WTC11 (cell line): ENCODE results near the gene FBXO42. TPM values are rescaled to one million over a fixed set of nuclear protein-coding genes. Genes with fewer than 3 reads are reported as not detected.

ENCODE experiments used
- ATAC-seq: fragments of 200-7000 bp; cut with Tn5 transposase; 2 replicates; pipeline ENCODE4 v1.10.0; 2021; ENCODE audit warnings: mild to moderate bottlenecking, moderate library complexity
- CTCF ChIA-PET: fragments of 300-600 bp; sonication (Branson Sonifier 250); formaldehyde crosslinking; loops from one replicate; lab custom pipeline; 2021; ENCODE audit warnings: antibody characterized with exemption; lab: Charles Lee
- POLR2A ChIA-PET: fragments of 350-600 bp; sonication (Branson Sonifier 250); formaldehyde crosslinking; loops from one replicate; lab custom pipeline; 2021; ENCODE audit warnings: antibody characterized with exemption; lab: Charles Lee
- DNase-seq: peaks from one replicate; pipeline ENCODE4 v3.0.0; 2021; ENCODE audit warnings: low spot score
- H3K27ac Mint-ChIP-seq: 2 replicates; pipeline ENCODE4 v1.8.0; 2021; ENCODE audit warnings: mixed read lengths
- H3K27me3 Mint-ChIP-seq: 2 replicates; pipeline ENCODE4 v1.8.0; 2021; ENCODE audit warnings: low read depth, mild to moderate bottlenecking, moderate library complexity, mixed read lengths
- H3K36me3 Mint-ChIP-seq: 2 replicates; pipeline ENCODE4 v1.8.0; 2021; ENCODE audit warnings: mixed read lengths
- H3K4me1 Mint-ChIP-seq: 2 replicates; pipeline ENCODE4 v1.8.0; 2022; ENCODE audit warnings: mixed read lengths
- H3K4me3 Mint-ChIP-seq: 2 replicates; pipeline ENCODE4 v1.8.0; 2021; ENCODE audit warnings: mild to moderate bottlenecking, moderate library complexity, mixed read lengths
- H3K9me3 Mint-ChIP-seq: 2 replicates; pipeline ENCODE4 v1.8.0; 2021; ENCODE audit warnings: mixed read lengths
- ATF2 ChIP-seq: sonication (generic); formaldehyde crosslinking; IDR thresholded peaks from 2 replicates; pipeline ENCODE4 v1.8.1; 2022; ENCODE audit warnings: low read depth, missing genetic modification reagents, borderline replicate concordance
- ATF6 ChIP-seq: sonication (generic); formaldehyde crosslinking; IDR thresholded peaks from 2 replicates; pipeline ENCODE4 v1.8.1; 2023; ENCODE audit warnings: mild to moderate bottlenecking, missing genetic modification reagents
- CREB1 ChIP-seq: sonication (generic); formaldehyde crosslinking; IDR thresholded peaks from 2 replicates; pipeline ENCODE4 v1.8.0; 2023; ENCODE audit warnings: mild to moderate bottlenecking, missing genetic modification reagents
- EMX1 ChIP-seq: fragments of 250-450 bp; sonication (Bioruptor Pico); IDR thresholded peaks from 2 replicates; pipeline ENCODE4 v1.8.0; 2021; ENCODE audit warnings: mild to moderate bottlenecking
- FOXJ3 ChIP-seq: sonication (generic); formaldehyde crosslinking; IDR thresholded peaks from 2 replicates; pipeline ENCODE4 v1.9.0; 2021; ENCODE audit warnings: missing genetic modification reagents, mild to moderate bottlenecking, borderline replicate concordance
- FOXP4 ChIP-seq: sonication (generic); formaldehyde crosslinking; IDR thresholded peaks from 2 replicates; pipeline ENCODE4 v1.8.0; 2022; ENCODE audit warnings: mild to moderate bottlenecking, missing genetic modification reagents
- JAZF1 ChIP-seq: fragments of 250-450 bp; sonication (Bioruptor Pico); IDR thresholded peaks from 2 replicates; pipeline ENCODE4 v1.9.0; 2021; ENCODE audit warnings: moderate library complexity, mild to moderate bottlenecking, inconsistent platforms
- KAT7 ChIP-seq: sonication (generic); formaldehyde crosslinking; IDR thresholded peaks from 2 replicates; pipeline ENCODE4 v1.8.1; 2023; ENCODE audit warnings: missing genetic modification reagents, mild to moderate bottlenecking, borderline replicate concordance
- MLX ChIP-seq: sonication (generic); formaldehyde crosslinking; IDR thresholded peaks from 2 replicates; pipeline ENCODE4 v1.8.1; 2023; ENCODE audit warnings: mild to moderate bottlenecking, missing genetic modification reagents, moderate library complexity
- NFYB ChIP-seq: sonication (generic); formaldehyde crosslinking; conservative IDR thresholded peaks from 2 replicates; pipeline ENCODE4 v1.8.0; 2022; ENCODE audit warnings: low read depth, missing genetic modification reagents
- OVOL2 ChIP-seq: fragments of 250-450 bp; sonication (Bioruptor Pico); IDR thresholded peaks from 2 replicates; pipeline ENCODE4 v1.9.0; 2021; ENCODE audit warnings: mild to moderate bottlenecking, borderline replicate concordance
- SMAD4 ChIP-seq: sonication (generic); formaldehyde crosslinking; IDR thresholded peaks from 2 replicates; pipeline ENCODE4 v1.8.0; 2022; ENCODE audit warnings: mild to moderate bottlenecking, missing genetic modification reagents
- STAT6 ChIP-seq: sonication (generic); formaldehyde crosslinking; conservative IDR thresholded peaks from 2 replicates; pipeline ENCODE4 v1.8.1; 2023; ENCODE audit warnings: mild to moderate bottlenecking, low read depth, missing genetic modification reagents, moderate library complexity
- TCF7 ChIP-seq: sonication (generic); formaldehyde crosslinking; IDR thresholded peaks from 2 replicates; pipeline ENCODE4 v1.8.0; 2022; ENCODE audit warnings: mild to moderate bottlenecking, low read depth, missing genetic modification reagents, moderate library complexity
- ZMAT4 ChIP-seq: fragments of 250-450 bp; sonication (Bioruptor Pico); IDR thresholded peaks from 2 replicates; pipeline ENCODE4 v1.9.0; 2021; ENCODE audit warnings: mild to moderate bottlenecking
- ZNF138 ChIP-seq: sonication (generic); formaldehyde crosslinking; conservative IDR thresholded peaks from 2 replicates; pipeline ENCODE4 v1.8.1; 2022; ENCODE audit warnings: mild to moderate bottlenecking, moderate library complexity, missing genetic modification reagents
- total RNA-seq: library from RNA; stranded (reverse); gene quantifications from 3 replicates; pipeline ENCODE4 v1.2.3, GENCODE V29; 2021
- TF ChIP-seq, protein P1 (sequence below): sonication (generic); formaldehyde crosslinking; IDR thresholded peaks from 2 replicates; pipeline ENCODE4 v1.8.1; 2022; ENCODE audit warnings: low read depth, mild to moderate bottlenecking, moderate library complexity, missing genetic modification reagents, borderline replicate concordance

The FBXO42 gene
- total RNA-seq, 1 experiment from 2014 or later: 17.5 TPM

GRCh38 chr1:16392740-16393569, 40.7 kb upstream of the FBXO42 start (continued):
- TF ChIP-seq FOXP4: no peak
- TF ChIP-seq, all 79 proteins: peak for 0

DNA sequence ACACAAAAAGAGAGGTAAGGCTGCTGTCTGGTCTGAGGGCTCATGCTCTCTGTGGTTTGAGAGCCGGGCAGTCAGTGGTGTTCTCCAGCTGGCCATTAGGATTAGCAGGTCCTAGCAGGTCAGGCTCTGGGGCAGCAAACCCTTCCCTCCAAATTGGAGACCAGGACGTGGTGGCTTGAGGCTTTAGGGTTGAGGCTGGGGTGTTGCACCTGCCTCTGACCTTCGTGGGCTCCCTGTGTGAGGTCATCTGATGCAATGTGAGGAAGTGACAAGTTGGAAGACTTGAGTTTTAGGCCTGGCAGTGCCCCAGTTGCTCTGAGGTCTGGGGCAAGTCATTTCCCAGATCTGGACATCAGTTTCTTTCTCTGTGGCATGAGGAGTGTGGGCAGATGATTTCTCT, 39.1 kb upstream of the FBXO42 start:
- no peak for ATAC-seq
- Mint-ChIP-seq H3K27ac (peak overlapping the region; percentile 48; the same call in 1 of the 2 replicates), H3K4me1 (peaks cover 43% of the 10 kb centered on the region)
- DNase-seq: no peak
- CTCF ChIA-PET: no interaction called here
- POLR2A ChIA-PET: no interaction called here
- TF ChIP-seq MLX (CRISPR knock-in tag): no peak
- TF ChIP-seq ZMAT4 (CRISPR knock-in tag): no peak
- TF ChIP-seq STAT6: no peak
- no peak for TF ChIP-seq ATF6
- TF ChIP-seq FOXJ3: no peak
- TF ChIP-seq SMAD4: no peak
- TF ChIP-seq JAZF1 (CRISPR knock-in tag): no peak
- no peak for TF ChIP-seq FOXP4
- TF ChIP-seq ATF2: no peak
- no peak for TF ChIP-seq CREB1 (CRISPR knock-in tag)
- TF ChIP-seq EMX1 (CRISPR knock-in tag): no peak
- no peak for TF ChIP-seq TCF7 (CRISPR knock-in tag)
- TF ChIP-seq ZNF138: no peak
- TF ChIP-seq OVOL2 (CRISPR knock-in tag): no peak
- TF ChIP-seq NFYB: no peak
- TF ChIP-seq, protein P1, sequence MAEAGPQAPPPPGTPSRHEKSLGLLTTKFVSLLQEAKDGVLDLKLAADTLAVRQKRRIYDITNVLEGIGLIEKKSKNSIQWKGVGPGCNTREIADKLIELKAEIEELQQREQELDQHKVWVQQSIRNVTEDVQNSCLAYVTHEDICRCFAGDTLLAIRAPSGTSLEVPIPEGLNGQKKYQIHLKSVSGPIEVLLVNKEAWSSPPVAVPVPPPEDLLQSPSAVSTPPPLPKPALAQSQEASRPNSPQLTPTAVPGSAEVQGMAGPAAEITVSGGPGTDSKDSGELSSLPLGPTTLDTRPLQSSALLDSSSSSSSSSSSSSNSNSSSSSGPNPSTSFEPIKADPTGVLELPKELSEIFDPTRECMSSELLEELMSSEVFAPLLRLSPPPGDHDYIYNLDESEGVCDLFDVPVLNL (CRISPR knock-in tag): no peak
- no peak for TF ChIP-seq KAT7 (CRISPR knock-in tag)
- TF ChIP-seq, all 79 proteins: peak for 0
- Mint-ChIP-seq H3K36me3 (peaks cover 24% of the 10 kb centered on the region), H3K9me3 (no peaks in the 10 kb centered on the region), H3K4me3 (no peak overlapping the region), H3K27me3 (no peaks in the 10 kb centered on the region; the same call in 1 of the 2 replicates)
